NOMO-1 treated with dmso at 0.1 percent for 144 hours (cell line): ENCODE results near the gene MTG2.

Experiments
- DNase-seq: peaks from one replicate; lab custom pipeline; 2025; ENCODE audit not compliant: unreplicated experiment; lab: John Stamatoyannopoulos, UW

The MTG2 gene

GRCh38 chr20:62246872-62247652 lies 64.2 kb downstream of the MTG2 start:
- DNase-seq = no peak

DNA sequence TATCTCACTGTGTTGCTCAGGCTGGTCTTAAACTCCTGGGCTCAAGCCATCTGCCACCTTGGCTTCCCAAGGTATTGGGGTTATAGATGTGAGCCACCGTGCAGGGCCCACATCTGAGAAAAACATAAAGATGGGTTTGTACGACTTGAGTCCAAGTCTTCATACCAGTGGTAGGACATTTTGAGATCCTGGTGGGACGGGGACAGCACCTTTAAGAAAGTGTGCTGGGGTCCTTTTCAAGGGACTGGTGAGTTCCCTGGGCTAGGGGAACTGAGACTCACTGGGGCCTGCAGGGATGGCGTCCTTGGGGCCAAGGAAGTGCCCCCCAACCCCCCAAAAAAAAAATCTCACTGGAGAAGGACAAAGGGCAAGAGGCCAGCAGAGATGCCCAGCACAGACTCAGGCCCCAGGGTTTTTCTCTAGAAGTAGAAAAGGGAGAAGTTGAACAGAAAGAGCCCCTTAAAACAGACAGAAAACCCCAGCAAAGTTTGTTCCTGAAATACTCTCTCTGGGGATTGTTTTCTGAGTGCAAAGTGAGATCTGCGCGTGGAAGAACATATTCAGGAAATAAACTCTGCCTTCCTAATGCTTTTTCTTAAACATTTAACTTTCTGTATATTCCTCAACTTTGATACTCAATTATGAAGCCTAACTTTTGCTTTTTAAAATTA lies 66.2 kb downstream of the MTG2 start:
- no peak for DNase-seq

- no peak for DNase-seq
Measured at GRCh38 chr20:62252342-62252966, 69.6 kb downstream of the MTG2 start.
